GM23248 (cell line): ENCODE results near the gene ZNF837.

ENCODE experiments used
- EZH2 ChIP-seq: fragments of 200-600 bp; sonication (generic); IDR thresholded peaks from 2 replicates; pipeline ENCODE4 v1.6.1; 2018; ENCODE audit warnings: antibody characterized with exemption, mild to moderate bottlenecking; ENCODE audit not compliant: insufficient read depth, poor library complexity, severe bottlenecking
- EZH2phosphoT487 ChIP-seq: fragments of 200-600 bp; sonication (generic); IDR thresholded peaks from 2 replicates; pipeline ENCODE4 v1.6.1; 2018; ENCODE audit warnings: antibody characterized with exemption, moderate library complexity, mild to moderate bottlenecking, low read depth; ENCODE audit not compliant: insufficient read depth

DNA sequence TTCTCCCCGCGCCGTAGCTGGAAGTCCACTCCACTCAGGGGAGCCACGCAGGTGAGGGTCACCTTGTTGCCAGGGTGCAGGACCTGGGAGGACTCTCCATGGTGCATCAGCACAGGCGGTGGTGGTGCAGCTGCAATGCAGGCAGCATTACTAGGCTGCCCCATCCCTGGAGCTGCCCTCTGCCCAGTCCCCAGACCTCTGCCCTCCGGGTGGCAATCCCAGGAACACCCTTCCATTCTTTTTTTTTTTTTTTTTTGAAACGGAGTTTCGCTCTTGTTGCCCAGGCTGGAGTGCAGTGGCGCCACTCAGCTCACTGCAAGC, 29.3 kb downstream of the ZNF837 start:
- TF ChIP-seq EZH2 (no peak), EZH2phosphoT487 (no peak)
